ENCODE data around the gene GMPS.
"Not testable (repeated sequence)": the region's sequence is repeated elsewhere in the genome, so short reads cannot be mapped to it uniquely, and the experiment has no call there.

Gene GMPS

GRCh38 chr3:155944081-155944480 is 73.6 kb downstream of the GMPS start:
- no peak for ATAC-seq

- ATAC-seq = no peak
These were observed 75.7 kb downstream of the GMPS start for GRCh38 chr3:155946178-155946577.

- no peak for ATAC-seq
These were observed 78.0 kb downstream of the GMPS start for GRCh38 chr3:155948476-155948875.

GRCh38 chr3:155949453-155950217 is 79.2 kb downstream of the GMPS start:
- ATAC-seq = no peak

GRCh38 chr3:155956508-155957411 is 86.3 kb downstream of the GMPS start:
- ATAC-seq = no peak

- ATAC-seq = no peak
These were observed 87.0 kb downstream of the GMPS start for GRCh38 chr3:155957412-155957880.

- no peak for ATAC-seq
These were observed 88.2 kb downstream of the GMPS start for GRCh38 chr3:155958676-155959075.

GRCh38 chr3:155960060-155960459 is 89.6 kb downstream of the GMPS start:
- ATAC-seq = no peak

GRCh38 chr3:155961044-155961443 is 90.6 kb downstream of the GMPS start:
- ATAC-seq = not testable (repeated sequence)

- ATAC-seq = no peak
These were observed 93.1 kb downstream of the GMPS start for GRCh38 chr3:155963570-155963969.

GRCh38 chr3:155970398-155970797 is 99.9 kb downstream of the GMPS start:
- ATAC-seq = no peak

GRCh38 chr3:155972885-155973584 is 102.6 kb downstream of the GMPS start:
- ATAC-seq = no peak

- ATAC-seq = no peak
These were observed 107.9 kb downstream of the GMPS start for GRCh38 chr3:155978324-155978723.

GRCh38 chr3:155979746-155980145 is 109.3 kb downstream of the GMPS start:
- ATAC-seq = no peak

- ATAC-seq = no peak
These were observed 111.2 kb downstream of the GMPS start for GRCh38 chr3:155981669-155982068.

- no peak for ATAC-seq
These were observed 113.5 kb downstream of the GMPS start for GRCh38 chr3:155983834-155984474.

GRCh38 chr3:155984791-155985417 is 114.5 kb downstream of the GMPS start:
- ATAC-seq = no peak

GRCh38 chr3:155989536-155989935 is 119.1 kb downstream of the GMPS start:
- ATAC-seq = no peak

- ATAC-seq = no peak
These were observed 120.8 kb downstream of the GMPS start for GRCh38 chr3:155991212-155991611.

- no peak for ATAC-seq
These were observed 121.4 kb downstream of the GMPS start for GRCh38 chr3:155991847-155992246.

Measured in activated CD4-positive, CD25-positive, alpha-beta regulatory T cell treated with anti-CD3 and anti-CD28 coated beads, Interleukin-2, amount 50 U/mL, for 24 hours (primary cell).